ENCODE measurements around the gene ITGB4.
"Not testable (repeated sequence)": the region's sequence is repeated elsewhere in the genome, so short reads cannot be mapped to it uniquely, and the experiment has no call there.

The ITGB4 gene

DNA sequence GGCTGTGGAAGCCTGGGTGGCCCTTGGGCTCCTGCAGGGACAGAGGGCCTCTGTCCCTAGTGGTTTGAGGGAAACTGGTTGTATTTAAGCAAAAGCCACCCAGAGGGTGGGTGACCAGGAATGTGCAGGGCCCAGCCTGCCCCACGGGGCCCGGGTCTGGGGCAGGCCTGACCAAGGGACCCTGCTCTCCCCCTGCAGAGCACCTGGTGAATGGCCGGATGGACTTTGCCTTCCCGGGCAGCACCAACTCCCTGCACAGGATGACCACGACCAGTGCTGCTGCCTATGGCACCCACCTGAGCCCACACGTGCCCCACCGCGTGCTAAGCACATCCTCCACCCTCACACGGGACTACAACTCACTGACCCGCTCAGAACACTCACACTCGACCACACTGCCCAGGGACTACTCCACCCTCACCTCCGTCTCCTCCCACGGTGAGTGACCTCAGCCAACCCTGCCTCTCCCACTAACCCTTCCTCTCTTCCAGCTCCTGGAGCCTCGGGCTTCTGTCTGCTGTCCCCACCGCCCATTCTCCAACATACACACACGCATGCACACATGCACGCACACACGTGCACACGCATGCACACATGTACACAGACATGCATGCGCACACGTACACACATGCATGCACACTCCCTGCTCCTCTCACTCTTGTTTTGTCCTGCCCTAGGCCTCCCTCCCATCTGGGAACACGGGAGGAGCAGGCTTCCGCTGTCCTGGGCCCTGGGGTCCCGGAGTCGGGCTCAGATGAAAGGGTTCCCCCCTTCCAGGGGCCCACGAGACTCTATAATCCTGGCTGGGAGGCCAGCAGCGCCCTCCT, 33.3 kb downstream of the ITGB4 start:
- DNase-seq = no peak

DNA sequence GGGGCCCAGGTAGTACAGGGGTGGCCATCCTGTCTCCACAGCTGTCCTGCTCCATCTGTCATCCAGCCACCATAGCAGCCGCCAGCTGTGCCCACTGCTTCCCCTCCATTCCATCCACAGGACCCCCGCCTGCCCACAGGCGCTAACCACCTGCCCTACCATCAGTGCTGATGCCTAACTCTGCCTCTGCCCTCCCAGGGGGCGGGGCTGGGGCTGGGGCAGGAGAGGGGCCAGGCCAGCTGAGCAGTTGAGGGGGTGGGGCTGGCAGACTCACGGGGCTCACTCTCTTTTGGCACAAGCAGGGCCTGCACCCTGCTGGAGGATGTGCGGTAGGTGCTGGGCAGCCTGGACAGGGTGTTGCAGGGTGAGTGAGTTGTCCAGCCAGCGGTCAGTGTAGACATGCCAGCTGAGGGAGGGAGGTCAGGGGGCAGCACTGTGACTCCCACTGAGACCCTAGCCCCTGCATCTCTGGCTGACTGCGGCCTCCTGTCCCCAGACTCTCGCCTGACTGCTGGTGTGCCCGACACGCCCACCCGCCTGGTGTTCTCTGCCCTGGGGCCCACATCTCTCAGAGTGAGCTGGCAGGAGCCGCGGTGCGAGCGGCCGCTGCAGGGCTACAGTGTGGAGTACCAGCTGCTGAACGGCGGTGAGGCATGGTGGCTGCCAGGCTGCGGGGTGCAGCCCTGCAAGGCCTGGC, 34.1 kb downstream of the ITGB4 start:
- no peak for DNase-seq

GRCh38 chr17:75755990-75756389, 34.7 kb downstream of the ITGB4 start:
- DNase-seq = no peak

DNA sequence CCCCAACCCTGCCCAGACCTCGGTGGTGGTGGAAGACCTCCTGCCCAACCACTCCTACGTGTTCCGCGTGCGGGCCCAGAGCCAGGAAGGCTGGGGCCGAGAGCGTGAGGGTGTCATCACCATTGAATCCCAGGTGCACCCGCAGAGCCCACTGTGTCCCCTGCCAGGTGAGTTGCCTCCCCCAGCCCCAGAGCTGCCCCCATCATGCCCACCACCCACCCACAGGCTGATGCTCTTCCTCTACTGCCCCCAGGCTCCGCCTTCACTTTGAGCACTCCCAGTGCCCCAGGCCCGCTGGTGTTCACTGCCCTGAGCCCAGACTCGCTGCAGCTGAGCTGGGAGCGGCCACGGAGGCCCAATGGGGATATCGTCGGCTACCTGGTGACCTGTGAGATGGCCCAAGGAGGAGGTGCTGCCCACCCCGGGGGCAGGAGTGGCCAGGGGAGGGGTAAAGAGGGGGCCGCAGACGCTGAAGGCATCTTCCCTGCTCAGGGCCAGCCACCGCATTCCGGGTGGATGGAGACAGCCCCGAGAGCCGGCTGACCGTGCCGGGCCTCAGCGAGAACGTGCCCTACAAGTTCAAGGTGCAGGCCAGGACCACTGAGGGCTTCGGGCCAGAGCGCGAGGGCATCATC, 35.3 kb downstream of the ITGB4 start:
- DNase-seq = no peak

- DNase-seq = no peak
Observed at GRCh38 chr17:75757086-75757681, 35.9 kb downstream of the ITGB4 start.

DNA sequence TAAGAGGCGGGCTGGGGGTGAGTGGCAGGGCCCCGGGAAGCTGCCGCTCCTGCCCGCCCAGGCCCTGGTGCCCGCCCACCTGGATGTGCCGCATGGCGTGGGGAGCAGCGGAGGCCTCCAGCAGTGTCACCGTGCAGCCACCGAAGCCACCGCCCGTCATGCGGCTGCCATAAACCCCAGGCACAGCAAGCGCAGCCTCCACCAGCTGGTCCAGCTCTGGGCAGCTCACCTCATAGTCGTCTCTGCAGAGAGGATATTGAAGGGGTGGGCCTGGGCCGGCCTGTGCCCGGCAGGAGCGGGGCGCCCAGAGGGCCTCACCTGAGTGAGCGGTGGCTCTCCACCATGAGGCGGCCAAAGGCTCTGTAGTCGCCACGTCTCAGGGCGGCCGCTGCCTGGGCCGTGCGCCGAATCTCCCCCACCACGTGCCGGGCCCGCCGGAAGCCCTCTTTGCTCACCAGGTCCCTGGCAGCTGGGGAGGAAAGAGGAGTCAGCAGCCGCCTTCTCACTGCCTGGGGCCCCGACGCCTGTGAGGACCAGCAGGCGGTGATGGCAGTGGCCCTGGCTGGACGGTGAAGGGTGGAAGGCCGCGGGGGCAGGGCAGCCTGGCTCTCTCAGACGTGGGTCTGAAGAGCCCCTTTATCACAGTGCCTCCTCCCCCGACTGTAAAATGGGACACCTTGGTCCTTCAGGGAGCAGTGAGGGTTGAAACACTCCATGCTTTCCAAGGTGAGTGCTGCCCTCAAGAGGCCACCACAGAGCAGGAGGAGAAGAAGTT, 37.1 kb downstream of the ITGB4 start:
- no peak for DNase-seq

DNA sequence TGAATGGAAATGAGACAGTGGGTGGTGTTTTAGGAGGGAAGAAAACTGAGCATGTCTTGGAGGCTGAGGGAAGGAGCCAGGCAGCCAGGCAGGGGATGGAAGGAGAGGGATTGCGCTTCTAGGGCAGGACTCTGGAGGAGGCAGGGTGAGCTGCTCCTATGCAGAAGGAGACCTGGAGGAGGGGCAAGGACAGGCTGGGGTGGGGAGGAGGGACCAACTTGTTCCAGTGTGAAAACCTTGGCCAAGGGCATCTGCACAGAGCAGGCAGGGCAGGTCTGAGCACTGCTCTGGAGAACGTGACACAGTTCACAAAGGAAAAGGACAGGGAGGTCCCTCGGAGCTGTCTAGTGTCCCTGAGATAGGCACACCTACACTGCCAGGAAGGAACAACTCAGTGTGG, 38.2 kb downstream of the ITGB4 start:
- no peak for DNase-seq

DNA sequence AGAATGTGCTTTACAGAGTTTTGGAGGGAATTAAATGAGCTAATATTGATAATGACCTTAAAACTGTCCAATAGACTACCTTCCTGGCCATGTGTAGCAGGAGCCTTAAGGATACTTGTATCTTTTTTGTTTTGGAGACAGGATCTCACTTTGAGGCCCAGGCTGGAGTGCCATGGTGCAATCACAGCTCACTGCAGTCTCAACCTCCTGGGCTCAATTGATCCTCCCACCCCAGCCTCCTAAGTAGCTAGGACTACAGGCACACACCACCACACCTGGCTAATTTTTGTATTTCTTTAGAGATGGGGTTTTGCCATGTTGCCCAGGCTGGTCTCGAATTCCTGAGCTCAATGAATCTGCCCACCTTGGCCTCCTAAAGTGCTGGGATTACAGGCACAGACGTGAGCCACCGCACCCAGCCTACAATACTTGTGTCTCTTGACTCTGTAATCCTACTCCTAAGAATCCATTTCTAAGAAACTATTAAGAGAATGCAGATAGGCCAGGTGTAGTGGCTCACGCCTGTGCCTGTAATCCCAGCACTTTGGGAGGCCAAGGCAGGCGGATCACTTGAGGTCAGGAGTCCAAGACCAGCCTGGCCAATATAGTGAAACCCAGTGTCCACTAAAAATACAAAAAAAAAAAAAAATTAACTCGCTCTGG, 38.9 kb downstream of the ITGB4 start:
- not testable (repeated sequence) for DNase-seq

DNA sequence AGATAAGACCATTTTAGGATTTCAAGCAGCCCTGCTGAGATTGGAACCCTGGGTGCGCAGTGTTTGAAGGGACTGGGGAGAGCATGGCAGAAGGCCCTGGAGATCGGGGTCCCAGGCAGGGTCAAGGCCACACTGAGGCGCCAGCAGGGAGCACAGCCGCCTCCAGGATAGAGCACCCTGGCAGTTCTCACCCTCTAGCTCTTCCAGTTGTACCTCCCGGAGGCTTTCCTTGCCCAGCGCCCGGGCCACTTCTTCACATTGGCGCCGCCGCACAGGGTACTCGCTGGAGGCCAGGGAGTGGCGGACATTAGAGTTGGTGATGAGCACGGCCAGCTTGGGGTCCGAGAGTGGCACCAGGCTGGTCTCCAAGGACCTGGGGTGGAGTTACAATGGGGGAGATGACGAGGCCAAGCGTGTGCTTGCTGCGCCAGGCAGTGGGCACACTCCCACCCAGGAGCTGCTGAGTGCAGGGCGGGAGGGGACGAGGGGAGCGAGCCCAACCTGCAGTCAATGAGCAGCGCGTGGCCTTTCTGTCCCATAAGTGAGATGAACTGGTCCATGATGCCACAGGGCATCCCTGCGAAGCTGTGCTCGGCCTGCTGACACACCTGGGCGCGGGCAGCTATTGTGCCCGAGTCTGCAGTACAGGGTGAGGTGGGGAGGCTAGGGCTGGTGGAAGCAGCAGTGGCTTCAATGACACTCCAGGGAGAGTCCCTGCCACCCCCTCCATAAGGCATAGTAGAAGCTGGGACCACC, 41.4 kb downstream of the ITGB4 start:
- no peak for DNase-seq

DNA sequence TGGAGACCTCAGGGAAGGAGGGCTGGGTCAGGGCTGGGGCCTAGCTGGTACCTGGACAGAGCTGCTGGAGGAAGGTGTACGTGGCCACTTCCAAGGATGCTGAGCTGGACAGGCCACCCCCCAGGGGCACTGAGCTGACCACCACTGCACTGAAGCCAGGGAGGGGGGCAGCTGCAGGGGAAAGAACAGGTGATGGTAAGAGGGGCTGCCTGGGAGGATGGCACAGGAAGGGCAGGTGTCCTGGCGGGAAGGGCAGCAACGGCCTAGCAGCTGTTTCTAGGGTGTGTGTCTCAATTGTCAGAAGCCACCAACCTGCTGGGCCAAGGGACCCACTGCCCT, 42.0 kb downstream of the ITGB4 start:
- no peak for DNase-seq

GRCh38 chr17:75763613-75764416, 42.6 kb downstream of the ITGB4 start:
- no peak for DNase-seq

DNA sequence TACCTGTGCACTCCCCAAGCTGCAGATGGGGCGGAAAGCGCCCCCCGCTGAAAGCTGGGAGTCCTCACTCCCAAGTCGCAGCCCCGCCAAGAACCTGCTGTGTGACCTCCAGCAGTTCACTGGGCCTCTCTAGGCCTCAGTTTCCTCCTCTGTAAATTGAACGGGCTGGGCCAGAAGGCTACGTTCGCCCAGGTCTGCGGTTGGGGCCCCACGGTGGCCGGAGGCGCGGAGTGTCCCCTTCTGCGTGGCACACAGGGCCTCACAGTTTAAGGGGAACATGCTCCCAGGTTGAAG, 43.1 kb downstream of the ITGB4 start:
- DNase-seq = no peak

GRCh38 chr17:75764711-75765421, 43.6 kb downstream of the ITGB4 start, which contains the start of gene GALK1:
TSS of gene GALK1 (minus strand) at chr17:75765192. CDS start at chr17:75765136, 56 bp downstream.
- DNase-seq = peak; percentile 69 to 74

DNA sequence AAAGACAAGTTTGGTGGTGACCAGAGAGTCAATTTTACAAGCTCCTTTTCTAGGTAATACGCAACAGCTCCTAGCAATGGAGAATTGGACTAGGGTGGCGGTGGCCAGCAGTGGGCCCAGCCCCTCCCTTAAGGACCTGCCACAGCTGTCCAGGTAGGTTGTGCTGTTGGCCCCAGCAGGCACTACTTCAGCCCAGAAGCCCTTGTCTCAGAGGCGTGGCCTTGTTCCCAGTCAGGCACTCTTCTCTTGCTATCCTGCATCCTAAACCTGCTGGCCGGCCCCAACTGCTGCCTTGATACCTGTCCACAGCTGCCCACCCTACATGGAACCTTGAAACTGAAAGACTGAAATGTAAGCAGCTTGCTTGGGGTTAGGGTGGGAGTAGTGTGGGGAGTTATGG, 44.7 kb downstream of the ITGB4 start:
- no peak for DNase-seq

DNA sequence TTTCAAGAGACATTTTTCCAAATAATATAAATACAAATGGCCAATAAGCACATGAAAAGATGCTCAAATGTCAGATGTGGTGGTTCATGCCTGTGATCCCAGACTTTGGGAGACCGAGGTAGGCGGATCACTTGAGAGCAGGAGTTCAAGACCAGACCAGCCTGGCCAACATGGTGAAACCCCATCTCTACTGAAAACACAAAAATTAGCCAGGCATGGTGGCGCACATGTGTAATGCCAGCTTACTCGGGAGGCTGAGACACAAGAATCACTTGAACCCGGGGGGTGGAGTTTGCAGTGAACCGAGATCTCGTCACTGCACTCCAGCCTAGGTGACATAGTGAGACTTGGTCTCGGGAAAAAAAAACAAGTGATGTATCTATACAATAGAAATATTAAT, 46.6 kb downstream of the ITGB4 start:
- no peak for DNase-seq

DNA sequence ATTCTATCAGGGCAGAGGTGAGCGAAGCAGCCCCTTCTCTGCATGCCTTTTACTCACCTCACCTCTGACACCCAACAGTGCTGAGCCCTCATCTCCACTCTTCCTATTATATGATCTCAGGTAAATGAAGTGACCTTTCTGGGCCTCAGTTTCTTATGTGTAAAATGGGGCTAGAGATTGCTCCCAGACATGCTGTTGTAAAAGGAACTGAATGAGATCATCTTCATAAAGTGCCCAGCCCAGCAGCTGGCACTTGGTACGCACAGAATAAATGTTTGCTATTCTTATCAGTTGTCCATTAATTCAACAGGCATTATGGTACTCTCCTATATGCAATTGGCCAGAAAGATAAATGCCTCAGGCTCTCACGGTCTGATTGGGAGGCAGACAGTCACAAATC, 48.3 kb downstream of the ITGB4 start:
- no peak for DNase-seq

- DNase-seq = no peak
Observed at GRCh38 chr17:75771334-75772281, 50.3 kb downstream of the ITGB4 start.

DNA sequence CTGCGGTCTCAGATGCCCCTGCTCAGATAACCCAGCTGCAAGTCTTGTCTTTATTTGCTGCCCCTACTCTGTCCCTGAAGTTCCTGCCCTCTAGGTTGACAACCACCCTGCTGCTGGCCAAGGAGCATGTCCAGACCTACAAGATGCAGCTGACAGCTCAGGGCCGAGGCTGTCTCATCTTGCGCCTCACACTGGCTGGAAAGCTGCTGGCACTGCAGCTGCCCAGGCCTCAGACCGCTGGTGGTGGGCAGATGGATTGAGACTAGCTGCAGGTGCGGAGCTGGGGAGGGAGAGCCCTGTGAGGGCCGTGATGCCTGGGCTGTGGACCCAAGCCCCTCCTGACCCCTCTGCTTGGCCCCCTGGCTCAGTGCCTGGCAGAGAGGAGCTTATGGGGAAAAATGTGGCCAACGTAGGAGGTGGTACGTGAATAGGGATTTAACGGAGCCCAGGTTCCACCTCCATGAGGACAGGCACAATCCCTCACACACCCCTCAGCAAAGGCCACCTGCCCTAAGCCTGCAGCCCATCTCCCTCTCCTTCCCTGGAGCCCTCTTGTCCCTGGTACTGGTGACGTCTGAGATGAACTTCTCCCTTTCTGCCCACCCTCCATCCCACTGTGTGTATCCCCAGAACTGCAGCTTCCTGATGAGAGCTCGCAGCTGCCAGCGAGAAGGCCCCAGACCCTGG, 52.0 kb downstream of the ITGB4 start:
- no peak for DNase-seq
